H1 (cell line): ENCODE data around the gene TMEM151A. TPM values are rescaled to one million over a fixed set of nuclear protein-coding genes. Genes with fewer than 3 reads are reported as not detected.

Experiments
- SIN3A ChIP-seq, 2 experiments: IDR thresholded peaks in 1 of 2; conservative IDR thresholded peaks in 1 of 2; 2 replicates each; pipeline ENCODE4 v1.6.1; 2011 to 2012; ENCODE audit warnings: low read length in 2 of 2, improper control_type of control experiment in 1 of 2, low read depth in 1 of 2, mild to moderate bottlenecking in 1 of 2
- polyA plus RNA-seq, 7 experiments: library from polyadenylated mRNA; depleted of rRNA in 3 of 7; stranded (reverse) in 5 of 7; unstranded in 2 of 7; fragments of >200 nt in 5 of 7; fragments of 200-250 nt in 2 of 7; gene quantifications; 1 replicate in 5 of 7; 2 replicates in 1 of 7; 4 replicates in 1 of 7; pipeline versions ENCODE4 v1.2.1 to v1.2.3, GENCODE V29; 2011 to 2013; ENCODE audit warnings: missing spikeins in 2 of 7, mixed read lengths in 2 of 7
- total RNA-seq: library from RNA; stranded (reverse); fragmentation: NEBNext Ultra II Directional; extraction: Animal tissue kit (Norgen Biotek cat#: 25700); gene quantifications from 2 replicates; pipeline ENCODE4 v1.2.1, GENCODE V29; 2021

Gene TMEM151A
- total and polyA plus RNA-seq, 2 of the 8 experiments (the other 6 are each of a cell fraction or from before 2014, with no cell fraction given), result 3.2 TPM

DNA sequence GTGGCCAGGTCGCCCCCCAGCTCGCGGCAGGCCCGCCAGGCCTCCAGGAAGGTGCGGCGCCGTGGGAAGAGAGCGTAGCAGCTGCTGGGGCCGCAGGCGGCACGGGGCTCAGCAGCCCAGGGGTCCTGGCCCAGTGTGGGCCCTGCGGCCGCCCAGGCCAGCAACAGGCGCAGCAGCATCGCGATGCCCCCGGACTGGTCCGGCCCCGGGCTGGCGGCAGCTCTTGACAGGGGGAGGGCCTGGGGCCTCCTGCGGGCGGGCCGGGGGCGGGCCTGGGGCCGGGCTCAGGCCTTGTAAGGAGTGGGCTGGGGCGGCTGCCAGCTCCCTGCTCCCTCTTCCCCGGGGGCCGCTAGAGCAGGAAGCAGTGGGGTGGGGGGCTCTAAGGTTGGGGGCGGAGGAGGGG, 25.2 kb downstream of the TMEM151A start, which contains the start of gene CD248 (continued):
- no peak for TF ChIP-seq SIN3A (conservative IDR thresholded peaks at IDR 0.05 in 1 of 2, IDR thresholded peaks at IDR 0.05 in 1 of 2; ENCODE audit: low read depth in 1 of 2, low read length in 2 of 2)
